ENCODE data around the gene MMP24. TPM values are rescaled to one million over a fixed set of nuclear protein-coding genes. Genes with fewer than 3 reads are reported as not detected.

MMP24 gene
- total and polyA plus RNA-seq, 4 donors, result 0.09 to 0.75 (median 0.42) TPM

DNA sequence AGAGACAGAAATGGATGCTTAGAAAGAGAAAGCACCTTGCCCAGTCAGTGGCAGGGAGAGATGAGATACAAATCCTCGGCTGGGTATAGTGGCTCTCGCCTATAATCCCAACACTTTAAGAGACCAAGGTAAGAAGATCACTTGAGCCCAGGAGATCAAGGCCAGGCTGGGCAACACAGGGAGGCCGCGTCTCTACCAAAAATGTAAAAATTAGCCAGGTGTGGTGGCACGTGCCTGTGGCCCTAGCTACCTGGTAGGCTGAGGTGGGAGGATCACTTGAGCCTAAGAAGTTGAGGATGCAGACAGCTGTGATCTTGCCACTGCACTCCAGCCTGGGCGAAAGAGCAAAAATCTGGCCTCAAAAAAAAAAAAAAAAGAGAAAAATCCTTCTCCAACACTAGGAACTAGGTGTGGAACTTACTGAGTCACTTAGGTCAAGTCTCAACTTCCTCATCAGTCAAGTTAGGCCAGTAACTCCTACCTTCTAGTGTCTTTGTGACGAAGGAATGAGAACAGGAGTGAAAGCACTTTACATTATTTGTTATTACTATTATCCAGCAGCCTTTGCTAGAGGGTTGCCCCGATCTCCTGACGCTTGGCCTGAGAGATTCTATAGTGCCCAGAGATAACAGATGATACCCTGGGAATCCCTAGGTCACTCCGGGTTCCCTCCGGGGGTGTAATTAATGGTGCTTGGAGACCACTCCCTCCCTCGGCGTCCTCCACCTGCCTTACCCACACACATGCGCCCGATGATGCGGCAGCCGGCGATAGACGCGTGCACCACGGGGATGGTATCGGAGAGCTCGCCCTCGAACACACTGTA lies 57.2 kb downstream of the MMP24 start:
- no peaks in the 10 kb centered on the region for H3K27me3 ChIP-seq (ENCODE audit: control insufficient read depth in 4 of 4, insufficient read depth in 4 of 4, low read length in 3 of 4)
- TF ChIP-seq, protein P1, sequence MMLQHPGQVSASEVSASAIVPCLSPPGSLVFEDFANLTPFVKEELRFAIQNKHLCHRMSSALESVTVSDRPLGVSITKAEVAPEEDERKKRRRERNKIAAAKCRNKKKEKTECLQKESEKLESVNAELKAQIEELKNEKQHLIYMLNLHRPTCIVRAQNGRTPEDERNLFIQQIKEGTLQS (IDR thresholded peaks at IDR 0.05), result no peak
- TF ChIP-seq NR2F2 (IDR thresholded peaks at IDR 0.05), result no peak
- no peak for TF ChIP-seq HNF4A (conservative IDR thresholded peaks at IDR 0.05)
- TF ChIP-seq EGR1 (IDR thresholded peaks at IDR 0.05; ENCODE audit: low read depth in 2 of 2), result no peak
- no peak for TF ChIP-seq YY1 (IDR thresholded peaks at IDR 0.05)
- TF ChIP-seq, protein P2, sequence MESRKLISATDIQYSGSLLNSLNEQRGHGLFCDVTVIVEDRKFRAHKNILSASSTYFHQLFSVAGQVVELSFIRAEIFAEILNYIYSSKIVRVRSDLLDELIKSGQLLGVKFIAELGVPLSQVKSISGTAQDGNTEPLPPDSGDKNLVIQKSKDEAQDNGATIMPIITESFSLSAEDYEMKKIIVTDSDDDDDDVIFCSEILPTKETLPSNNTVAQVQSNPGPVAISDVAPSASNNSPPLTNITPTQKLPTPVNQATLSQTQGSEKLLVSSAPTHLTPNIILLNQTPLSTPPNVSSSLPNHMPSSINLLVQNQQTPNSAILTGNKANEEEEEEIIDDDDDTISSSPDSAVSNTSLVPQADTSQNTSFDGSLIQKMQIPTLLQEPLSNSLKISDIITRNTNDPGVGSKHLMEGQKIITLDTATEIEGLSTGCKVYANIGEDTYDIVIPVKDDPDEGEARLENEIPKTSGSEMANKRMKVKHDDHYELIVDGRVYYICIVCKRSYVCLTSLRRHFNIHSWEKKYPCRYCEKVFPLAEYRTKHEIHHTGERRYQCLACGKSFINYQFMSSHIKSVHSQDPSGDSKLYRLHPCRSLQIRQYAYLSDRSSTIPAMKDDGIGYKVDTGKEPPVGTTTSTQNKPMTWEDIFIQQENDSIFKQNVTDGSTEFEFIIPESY (IDR thresholded peaks at IDR 0.05), result no peak
- TF ChIP-seq FOXA1 (IDR thresholded peaks at IDR 0.05), result no peak
- TF ChIP-seq RAD21 (IDR thresholded peaks at IDR 0.05), result no peak
- TF ChIP-seq, protein P3, sequence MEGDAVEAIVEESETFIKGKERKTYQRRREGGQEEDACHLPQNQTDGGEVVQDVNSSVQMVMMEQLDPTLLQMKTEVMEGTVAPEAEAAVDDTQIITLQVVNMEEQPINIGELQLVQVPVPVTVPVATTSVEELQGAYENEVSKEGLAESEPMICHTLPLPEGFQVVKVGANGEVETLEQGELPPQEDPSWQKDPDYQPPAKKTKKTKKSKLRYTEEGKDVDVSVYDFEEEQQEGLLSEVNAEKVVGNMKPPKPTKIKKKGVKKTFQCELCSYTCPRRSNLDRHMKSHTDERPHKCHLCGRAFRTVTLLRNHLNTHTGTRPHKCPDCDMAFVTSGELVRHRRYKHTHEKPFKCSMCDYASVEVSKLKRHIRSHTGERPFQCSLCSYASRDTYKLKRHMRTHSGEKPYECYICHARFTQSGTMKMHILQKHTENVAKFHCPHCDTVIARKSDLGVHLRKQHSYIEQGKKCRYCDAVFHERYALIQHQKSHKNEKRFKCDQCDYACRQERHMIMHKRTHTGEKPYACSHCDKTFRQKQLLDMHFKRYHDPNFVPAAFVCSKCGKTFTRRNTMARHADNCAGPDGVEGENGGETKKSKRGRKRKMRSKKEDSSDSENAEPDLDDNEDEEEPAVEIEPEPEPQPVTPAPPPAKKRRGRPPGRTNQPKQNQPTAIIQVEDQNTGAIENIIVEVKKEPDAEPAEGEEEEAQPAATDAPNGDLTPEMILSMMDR (IDR thresholded peaks at IDR 0.05; ENCODE audit: low read depth, low read length, missing input control), result no peak
- TF ChIP-seq GABPA (IDR thresholded peaks at IDR 0.05 in 1 of 2, conservative IDR thresholded peaks at IDR 0.05 in 1 of 2), result no peak
- TF ChIP-seq, protein P4, sequence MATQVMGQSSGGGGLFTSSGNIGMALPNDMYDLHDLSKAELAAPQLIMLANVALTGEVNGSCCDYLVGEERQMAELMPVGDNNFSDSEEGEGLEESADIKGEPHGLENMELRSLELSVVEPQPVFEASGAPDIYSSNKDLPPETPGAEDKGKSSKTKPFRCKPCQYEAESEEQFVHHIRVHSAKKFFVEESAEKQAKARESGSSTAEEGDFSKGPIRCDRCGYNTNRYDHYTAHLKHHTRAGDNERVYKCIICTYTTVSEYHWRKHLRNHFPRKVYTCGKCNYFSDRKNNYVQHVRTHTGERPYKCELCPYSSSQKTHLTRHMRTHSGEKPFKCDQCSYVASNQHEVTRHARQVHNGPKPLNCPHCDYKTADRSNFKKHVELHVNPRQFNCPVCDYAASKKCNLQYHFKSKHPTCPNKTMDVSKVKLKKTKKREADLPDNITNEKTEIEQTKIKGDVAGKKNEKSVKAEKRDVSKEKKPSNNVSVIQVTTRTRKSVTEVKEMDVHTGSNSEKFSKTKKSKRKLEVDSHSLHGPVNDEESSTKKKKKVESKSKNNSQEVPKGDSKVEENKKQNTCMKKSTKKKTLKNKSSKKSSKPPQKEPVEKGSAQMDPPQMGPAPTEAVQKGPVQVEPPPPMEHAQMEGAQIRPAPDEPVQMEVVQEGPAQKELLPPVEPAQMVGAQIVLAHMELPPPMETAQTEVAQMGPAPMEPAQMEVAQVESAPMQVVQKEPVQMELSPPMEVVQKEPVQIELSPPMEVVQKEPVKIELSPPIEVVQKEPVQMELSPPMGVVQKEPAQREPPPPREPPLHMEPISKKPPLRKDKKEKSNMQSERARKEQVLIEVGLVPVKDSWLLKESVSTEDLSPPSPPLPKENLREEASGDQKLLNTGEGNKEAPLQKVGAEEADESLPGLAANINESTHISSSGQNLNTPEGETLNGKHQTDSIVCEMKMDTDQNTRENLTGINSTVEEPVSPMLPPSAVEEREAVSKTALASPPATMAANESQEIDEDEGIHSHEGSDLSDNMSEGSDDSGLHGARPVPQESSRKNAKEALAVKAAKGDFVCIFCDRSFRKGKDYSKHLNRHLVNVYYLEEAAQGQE (IDR thresholded peaks at IDR 0.05), result no peak
- peaks cover 8 to 31% (median 27%) of the 10 kb centered on the region in 4 donors for H3K4me1 ChIP-seq (ENCODE audit: control insufficient read depth in 4 of 4, insufficient read depth in 4 of 4, low read length in 3 of 4)
- no peaks in the 10 kb centered on the region for H3K9me3 ChIP-seq (ENCODE audit: control insufficient read depth in 4 of 4, low read length in 3 of 4)
- H3K4me3 ChIP-seq (ENCODE audit: low read depth in 1 of 3, low read length in 3 of 3), result peak overlapping the region; percentile 78 to 99 (median 87)
- H3K36me3 ChIP-seq (ENCODE audit: control insufficient read depth in 4 of 4, insufficient read depth in 3 of 4, low read depth in 1 of 4, low read length in 3 of 4), result peaks cover 13 to 23% (median 21%) of the 10 kb centered on the region in 4 donors
- 17% methylated on average over 24 of the region's 24 CpGs for WGBS
- no peak for DNase-seq (ENCODE audit: low spot score)
- H3K9ac ChIP-seq (ENCODE audit: low read depth in 1 of 2, low read length in 2 of 2), result peak overlapping the region; percentile 40 to 87
- peak overlapping the region; percentile 70 to 72 for H3K27ac ChIP-seq (ENCODE audit: low read depth in 1 of 2, low read length in 2 of 2)

DNA sequence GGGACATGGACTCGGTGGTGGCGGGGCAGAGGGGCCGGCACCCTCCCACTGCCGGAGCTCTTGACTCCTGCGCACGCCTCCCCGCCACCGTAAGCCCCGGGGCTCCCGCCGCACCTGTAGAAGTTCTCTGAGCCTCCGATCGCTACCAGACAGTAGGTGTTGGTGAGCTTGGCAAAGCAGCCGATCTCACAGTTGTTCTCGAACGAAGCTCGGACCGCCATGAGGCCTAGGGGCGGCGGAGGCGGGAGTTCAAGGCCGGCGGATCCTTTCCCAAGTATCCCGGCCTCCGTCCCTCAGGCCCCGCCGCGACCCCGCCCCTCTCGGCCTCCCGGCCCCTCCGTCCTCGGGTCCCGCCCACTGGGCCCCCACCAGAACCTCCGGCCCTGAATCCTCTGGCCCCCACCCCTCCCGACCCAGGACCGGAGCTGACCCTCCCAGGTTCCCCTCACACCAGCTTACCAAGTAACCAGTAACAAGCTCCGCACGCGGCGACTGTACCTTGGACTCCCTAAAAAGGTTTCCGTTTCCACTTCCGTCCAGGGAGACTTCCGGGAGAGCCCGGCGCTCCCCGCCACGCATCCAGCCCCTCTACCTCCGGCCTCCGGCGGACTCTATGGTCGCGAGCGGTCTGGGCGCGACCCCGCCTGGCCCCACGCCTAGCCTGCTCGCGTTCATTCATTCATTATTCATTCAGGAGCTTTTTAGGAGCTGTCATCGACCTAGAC lies 57.9 kb downstream of the MMP24 start, which contains the start of gene EIF6:
Gene EIF6, minus strand, starts transcription at position 506 of the 725 bp plus-strand sequence. Its CDS starts 285 bp downstream, at position 221.
- Histone ChIP-seq H3K36me3 (ENCODE audit: control insufficient read depth in 4 of 4, insufficient read depth in 3 of 4, low read depth in 1 of 4, low read length in 3 of 4) (peaks cover 6 to 15% (median 14%) of the 10 kb centered on the region in 4 donors), H3K9me3 (ENCODE audit: control insufficient read depth in 4 of 4, low read length in 3 of 4) (no peaks in the 10 kb centered on the region), H3K27ac (ENCODE audit: low read depth in 1 of 2, low read length in 2 of 2) (peak within 1 kb of the TSS; percentile 70 to 72), H3K4me1 (ENCODE audit: control insufficient read depth in 4 of 4, insufficient read depth in 4 of 4, low read length in 3 of 4) (peaks cover 8 to 31% (median 27%) of the 10 kb centered on the region in 4 donors), H3K9ac (ENCODE audit: low read depth in 1 of 2, low read length in 2 of 2) (peak within 1 kb of the TSS; percentile 40 to 87), H3K4me3 (ENCODE audit: low read depth in 1 of 3, low read length in 3 of 3) (peak within 1 kb of the TSS; percentile 78 to 99 (median 87)), H3K27me3 (ENCODE audit: control insufficient read depth in 4 of 4, insufficient read depth in 4 of 4, low read length in 3 of 4) (no peaks in the 10 kb centered on the region)
- under 1% methylated on average over 61 of the region's 61 CpGs for WGBS
- peak; percentile 80 for DNase-seq (ENCODE audit: low spot score)
- TF ChIP-seq, protein P5, sequence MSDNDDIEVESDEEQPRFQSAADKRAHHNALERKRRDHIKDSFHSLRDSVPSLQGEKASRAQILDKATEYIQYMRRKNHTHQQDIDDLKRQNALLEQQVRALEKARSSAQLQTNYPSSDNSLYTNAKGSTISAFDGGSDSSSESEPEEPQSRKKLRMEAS (IDR thresholded peaks at IDR 0.05), result peak; percentile 83
- TF ChIP-seq JUND (IDR thresholded peaks at IDR 0.05), result no peak
- peak in 1 of 2 donors; percentile 50 for TF ChIP-seq RXRA (IDR thresholded peaks at IDR 0.05)
- TF ChIP-seq NR2F2 (IDR thresholded peaks at IDR 0.05), result peak; percentile 49
- peak; percentile 87 for TF ChIP-seq HNF4G (IDR thresholded peaks at IDR 0.05)
- peak; percentile 73 for TF ChIP-seq YY1 (IDR thresholded peaks at IDR 0.05)
- TF ChIP-seq GABPA (IDR thresholded peaks at IDR 0.05 in 1 of 2, conservative IDR thresholded peaks at IDR 0.05 in 1 of 2), result peak; percentile 80 to 94
- no peak for TF ChIP-seq TAF1 (conservative IDR thresholded peaks at IDR 0.05)
- TF ChIP-seq, protein P4 (IDR thresholded peaks at IDR 0.05), result peak; percentile 58
- TF ChIP-seq, protein P1 (IDR thresholded peaks at IDR 0.05), result no peak
- peak; percentile 77 to 88 for TF ChIP-seq EGR1 (IDR thresholded peaks at IDR 0.05; ENCODE audit: low read depth in 2 of 2)

Measured in liver (tissue), 9 donors.